ENCODE data around the gene ST7.

Gene ST7

GRCh38 chr7:117005449-117005848 lies 52.1 kb downstream of the ST7 start:
- in situ Hi-C loops (cut with MboI; ENCODE audit: low sequenced_read_pairs) = no loop called here

GRCh38 chr7:117006907-117007684 lies 53.8 kb downstream of the ST7 start:
- in situ Hi-C loops (cut with MboI; ENCODE audit: low sequenced_read_pairs) = no loop called here

- in situ Hi-C loops (cut with MboI; ENCODE audit: low sequenced_read_pairs) = no loop called here
Measured at GRCh38 chr7:117008118-117008885, 55.0 kb downstream of the ST7 start.

GRCh38 chr7:117008886-117009531 lies 55.7 kb downstream of the ST7 start:
- in situ Hi-C loops (cut with MboI; ENCODE audit: low sequenced_read_pairs) = no loop called here

- in situ Hi-C loops (cut with MboI; ENCODE audit: low sequenced_read_pairs) = no loop called here
Measured at GRCh38 chr7:117009705-117010361, 56.5 kb downstream of the ST7 start.

GRCh38 chr7:117010375-117011133 lies 57.3 kb downstream of the ST7 start:
- in situ Hi-C loops (cut with MboI; ENCODE audit: low sequenced_read_pairs) = no loop called here

- in situ Hi-C loops (cut with MboI; ENCODE audit: low sequenced_read_pairs) = no loop called here
Measured at GRCh38 chr7:117011419-117012260, 58.3 kb downstream of the ST7 start.

- in situ Hi-C loops (cut with MboI; ENCODE audit: low sequenced_read_pairs) = no loop called here
Measured at GRCh38 chr7:117012284-117012683, 59.0 kb downstream of the ST7 start.

GRCh38 chr7:117012696-117013095 lies 59.4 kb downstream of the ST7 start:
- in situ Hi-C loops (cut with MboI; ENCODE audit: low sequenced_read_pairs) = no loop called here

GRCh38 chr7:117014099-117014656 lies 60.9 kb downstream of the ST7 start:
- in situ Hi-C loops (cut with MboI; ENCODE audit: low sequenced_read_pairs) = no loop called here

GRCh38 chr7:117014673-117015133 lies 61.4 kb downstream of the ST7 start:
- in situ Hi-C loops (cut with MboI; ENCODE audit: low sequenced_read_pairs) = no loop called here

- in situ Hi-C loops (cut with MboI; ENCODE audit: low sequenced_read_pairs) = no loop called here
Measured at GRCh38 chr7:117015258-117016184, 62.2 kb downstream of the ST7 start.

GRCh38 chr7:117017017-117017451 lies 63.7 kb downstream of the ST7 start:
- in situ Hi-C loops (cut with MboI; ENCODE audit: low sequenced_read_pairs) = no loop called here

- in situ Hi-C loops (cut with MboI; ENCODE audit: low sequenced_read_pairs) = no loop called here
Measured at GRCh38 chr7:117017702-117018266, 64.5 kb downstream of the ST7 start.

GRCh38 chr7:117018713-117019112 lies 65.4 kb downstream of the ST7 start:
- in situ Hi-C loops (cut with MboI; ENCODE audit: low sequenced_read_pairs) = no loop called here

GRCh38 chr7:117019287-117019686 lies 66.0 kb downstream of the ST7 start:
- in situ Hi-C loops (cut with MboI; ENCODE audit: low sequenced_read_pairs) = no loop called here

- in situ Hi-C loops (cut with MboI; ENCODE audit: low sequenced_read_pairs) = no loop called here
Measured at GRCh38 chr7:117019786-117020590, 66.7 kb downstream of the ST7 start.
